Suppressor macrophage treated with lipopolysaccharide for 4 hours (primary cell): ENCODE measurements around the gene TRPM6.
A peak's percentile ranks its signal among the peaks of the same experiment; 100 is the strongest.

Experiments used
- DNase-seq: peaks from one replicate; pipeline ENCODE4 v3.0.0-alpha.2; 2020

The TRPM6 gene

GRCh38 chr9:74772121-74772520, 115.6 kb downstream of the TRPM6 start:
- DNase-seq = no peak

GRCh38 chr9:74771672-74772071, 116.0 kb downstream of the TRPM6 start:
- DNase-seq = no peak

GRCh38 chr9:74771262-74771585, 116.5 kb downstream of the TRPM6 start:
- DNase-seq = no peak

- DNase-seq = peak; percentile 31
These were observed 117.0 kb downstream of the TRPM6 start for GRCh38 chr9:74770508-74771261.

- DNase-seq = peak; percentile 53
These were observed 122.2 kb downstream of the TRPM6 start for GRCh38 chr9:74765481-74765971.

GRCh38 chr9:74762950-74763349, 124.8 kb downstream of the TRPM6 start:
- no peak for DNase-seq

GRCh38 chr9:74760031-74760700, 127.6 kb downstream of the TRPM6 start:
- peak; percentile 32 for DNase-seq

GRCh38 chr9:74755999-74756398, 131.7 kb downstream of the TRPM6 start:
- no peak for DNase-seq

GRCh38 chr9:74755355-74755754, 132.4 kb downstream of the TRPM6 start:
- DNase-seq = no peak

GRCh38 chr9:74753650-74754049, 134.1 kb downstream of the TRPM6 start:
- no peak for DNase-seq

GRCh38 chr9:74748966-74749365, 138.8 kb downstream of the TRPM6 start:
- no peak for DNase-seq

GRCh38 chr9:74742792-74743730, 144.7 kb downstream of the TRPM6 start:
- DNase-seq = peak; percentile 19

- no peak for DNase-seq
These were observed 145.4 kb downstream of the TRPM6 start for GRCh38 chr9:74742191-74742790.

GRCh38 chr9:74736646-74737045, 151.1 kb downstream of the TRPM6 start:
- DNase-seq = no peak

GRCh38 chr9:74735761-74736160, 152.0 kb downstream of the TRPM6 start:
- no peak for DNase-seq

GRCh38 chr9:74729136-74729695, 158.5 kb downstream of the TRPM6 start:
- DNase-seq = no peak

GRCh38 chr9:74728176-74728575, 159.5 kb downstream of the TRPM6 start:
- no peak for DNase-seq

GRCh38 chr9:74726581-74726980, 161.1 kb downstream of the TRPM6 start:
- DNase-seq = no peak

GRCh38 chr9:74724317-74724716, 163.4 kb downstream of the TRPM6 start:
- no peak for DNase-seq

GRCh38 chr9:74721696-74722660, 165.7 kb downstream of the TRPM6 start:
- no peak for DNase-seq

GRCh38 chr9:74719306-74719705, 168.4 kb downstream of the TRPM6 start:
- no peak for DNase-seq
